Astrocyte of the spinal cord (primary cell): ENCODE data around the gene UGT2B28.
"Not testable (repeated sequence)": the region's sequence is repeated elsewhere in the genome, so short reads cannot be mapped to it uniquely, and the experiment has no call there.

Experiments used
- DNase-seq: peaks from one replicate; pipeline ENCODE4 v3.0.0; 2011; ENCODE audit warnings: low read depth, low spot score
- H3K4me3 ChIP-seq: 2 replicates; pipeline ENCODE4 v1.5.1; 2011; ENCODE audit warnings: low read depth, mild to moderate bottlenecking, low read length, moderate library complexity
- CTCF ChIP-seq: IDR thresholded peaks from 2 replicates; pipeline ENCODE4 v1.5.1; 2012; ENCODE audit warnings: low read depth, mild to moderate bottlenecking, low read length, inconsistent platforms
- in situ Hi-C: cut with HindIII; loops from 2 replicates; pipeline ENCODE4 v1.10.0; 2017; ENCODE audit warnings: low sequenced_read_pairs

UGT2B28 gene

GRCh38 chr4:69280081-69280480 lies at the start of gene UGT2B28:
Gene UGT2B28, plus strand, starts transcription at chr4:69280475. Its CDS starts 26 bp downstream, at chr4:69280501.
- in situ Hi-C loops, DNase-seq, H3K4me3 ChIP-seq: not testable (repeated sequence)

GRCh38 chr4:69239092-69239491 lies 41.2 kb upstream of the UGT2B28 start:
- no peak overlapping the region for H3K4me3 ChIP-seq
- in situ Hi-C loops: no loop called here
- TF ChIP-seq CTCF: no peak
- DNase-seq: no peak

GRCh38 chr4:69239557-69240168 lies 40.6 kb upstream of the UGT2B28 start:
- in situ Hi-C loops: no loop called here
- TF ChIP-seq CTCF: no peak
- H3K4me3 ChIP-seq: no peak overlapping the region
- DNase-seq: no peak

- H3K4me3 ChIP-seq: not testable (repeated sequence)
These were observed 39.5 kb upstream of the UGT2B28 start for GRCh38 chr4:69240787-69241186.

GRCh38 chr4:69241746-69242145 lies 38.5 kb upstream of the UGT2B28 start:
- DNase-seq, in situ Hi-C loops, H3K4me3 ChIP-seq: not testable (repeated sequence)

More at GRCh38 chr4:69240787-69241186, 39.5 kb upstream of the UGT2B28 start:
- DNase-seq, in situ Hi-C loops: not testable (repeated sequence)

GRCh38 chr4:69242562-69243240 lies 37.6 kb upstream of the UGT2B28 start:
- DNase-seq, in situ Hi-C loops: not testable (repeated sequence)

GRCh38 chr4:69250884-69251283 lies 29.4 kb upstream of the UGT2B28 start:
- H3K4me3 ChIP-seq, in situ Hi-C loops, DNase-seq: not testable (repeated sequence)

More at GRCh38 chr4:69242562-69243240, 37.6 kb upstream of the UGT2B28 start:
- H3K4me3 ChIP-seq: not testable (repeated sequence)

- in situ Hi-C loops, DNase-seq, H3K4me3 ChIP-seq: not testable (repeated sequence)
These were observed 27.0 kb upstream of the UGT2B28 start for GRCh38 chr4:69253147-69253772.

- DNase-seq, H3K4me3 ChIP-seq, in situ Hi-C loops: not testable (repeated sequence)
These were observed 11.7 kb upstream of the UGT2B28 start for GRCh38 chr4:69268612-69269011.

GRCh38 chr4:69296356-69296755 lies 16.1 kb downstream of the UGT2B28 start:
- DNase-seq, H3K4me3 ChIP-seq, in situ Hi-C loops: not testable (repeated sequence)

- in situ Hi-C loops, DNase-seq, H3K4me3 ChIP-seq: not testable (repeated sequence)
These were observed 28.3 kb downstream of the UGT2B28 start for GRCh38 chr4:69308426-69309033.

GRCh38 chr4:69309549-69310076 lies 29.3 kb downstream of the UGT2B28 start:
- H3K4me3 ChIP-seq, DNase-seq, in situ Hi-C loops: not testable (repeated sequence)

- H3K4me3 ChIP-seq, in situ Hi-C loops, DNase-seq: not testable (repeated sequence)
These were observed 30.0 kb downstream of the UGT2B28 start for GRCh38 chr4:69310262-69310661.
